GM21423 (cell line): Measurements from ENCODE around the gene PGA5.
"Not testable (repeated sequence)": the region's sequence is repeated elsewhere in the genome, so short reads cannot be mapped to it uniquely, and the experiment has no call there.

ENCODE experiments used
- ATAC-seq: cut with Tn5 transposase; IDR thresholded peaks from one replicate; pipeline ENCODE4 v1.9.1; 2021; ENCODE audit warnings: mild to moderate bottlenecking, moderate library complexity; ENCODE audit not compliant: unreplicated experiment

PGA5 gene

DNA sequence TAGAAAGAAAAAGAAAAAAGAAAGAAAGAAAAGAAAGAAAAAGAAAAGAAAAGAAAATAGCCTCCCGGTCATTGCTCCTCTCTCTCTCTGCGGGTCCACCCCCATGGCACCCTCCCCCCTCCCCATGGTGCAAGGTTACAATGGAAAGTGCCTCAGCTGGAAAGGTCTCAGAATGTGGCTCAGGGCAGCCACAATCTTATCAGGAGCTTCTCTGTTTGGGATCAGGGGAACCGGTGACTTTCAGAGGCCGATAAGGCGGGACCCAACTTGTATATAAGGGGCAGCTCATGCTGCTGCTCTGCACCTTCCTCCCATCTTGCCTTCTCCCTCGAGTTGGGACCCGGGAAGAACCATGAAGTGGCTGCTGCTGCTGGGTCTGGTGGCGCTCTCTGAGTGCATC, at the start of gene PGA5:
TSS of gene PGA5 (plus strand) at position 301 of the 400 bp plus-strand sequence. CDS start at position 353, 52 bp downstream.
- not testable (repeated sequence) for ATAC-seq

GRCh38 chr11:61193596-61193995, 47.4 kb upstream of the PGA5 start:
- no peak for ATAC-seq

- ATAC-seq: no peak
These were observed 46.8 kb upstream of the PGA5 start for GRCh38 chr11:61194169-61194671.

DNA sequence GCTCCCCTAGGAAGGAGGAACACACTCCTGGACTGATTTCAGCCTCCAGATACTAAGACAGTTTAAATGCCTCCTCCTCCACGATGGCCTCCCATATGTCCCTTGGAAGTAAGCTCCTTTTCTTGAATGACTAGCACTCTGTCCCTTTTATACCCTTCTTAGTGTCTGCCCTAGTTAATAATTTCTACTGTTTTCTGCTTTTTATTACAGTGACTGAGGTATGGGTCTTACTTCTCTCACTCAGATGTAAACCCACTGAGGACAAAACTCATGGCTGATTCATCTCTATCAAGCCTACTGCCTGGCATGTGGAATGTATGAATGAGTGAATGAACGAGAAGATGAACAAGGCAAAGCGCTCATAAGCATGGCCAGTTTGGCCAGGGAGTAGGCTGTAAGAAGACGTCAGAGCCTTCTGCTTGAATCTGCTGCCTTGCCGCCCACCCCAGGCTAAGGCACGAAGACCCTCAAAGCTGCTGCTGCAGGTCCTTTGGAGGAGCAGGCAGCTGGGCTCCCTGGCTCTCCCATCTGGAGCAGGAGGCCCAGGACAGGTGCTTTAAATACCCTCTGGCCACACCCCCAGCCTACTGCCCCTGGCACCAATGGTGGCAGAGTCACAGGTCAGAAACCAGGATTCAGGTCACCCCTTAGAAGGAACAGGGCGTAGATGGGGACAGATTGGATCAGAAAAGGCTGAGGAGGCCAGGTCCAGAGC, 45.8 kb upstream of the PGA5 start:
- ATAC-seq: no peak

DNA sequence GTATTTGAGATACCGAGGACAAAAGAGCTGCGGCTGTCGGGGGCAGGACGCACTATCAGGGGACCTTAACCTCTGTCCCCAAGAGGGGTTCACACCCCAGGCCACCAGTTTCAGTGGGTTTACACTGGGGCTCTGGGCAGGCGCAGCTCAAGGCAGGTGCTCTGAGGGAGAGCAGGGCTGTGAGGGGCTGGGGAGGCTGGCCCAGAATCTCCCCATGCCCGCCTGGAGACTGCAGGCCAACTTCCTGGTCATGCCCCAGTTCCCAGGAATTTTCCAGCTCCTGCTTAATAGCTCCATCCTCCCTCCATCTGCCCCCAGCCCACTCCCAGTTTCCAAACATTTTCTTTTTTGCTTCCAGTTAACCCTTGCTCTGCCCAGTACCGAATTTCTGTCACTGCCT, 45.3 kb upstream of the PGA5 start:
- no peak for ATAC-seq

DNA sequence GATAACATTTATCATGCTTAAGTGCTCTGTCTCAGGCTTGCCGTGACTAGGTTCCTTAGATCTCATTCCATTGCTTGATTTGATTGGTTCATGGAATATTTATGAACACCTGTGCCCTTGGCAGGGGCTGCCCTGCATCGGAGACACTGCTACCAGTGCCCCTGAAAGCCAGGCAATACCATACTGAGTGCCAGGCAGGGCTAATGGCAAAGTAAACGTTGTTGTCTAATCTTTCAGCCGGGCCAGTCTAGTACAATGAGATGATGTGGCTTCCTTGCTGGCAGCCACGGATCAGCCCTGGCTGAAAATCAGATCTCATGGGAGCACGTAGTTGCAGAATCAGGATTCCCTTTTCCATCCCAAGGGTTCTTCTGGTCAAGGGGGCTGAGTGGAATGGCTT, 42.6 kb upstream of the PGA5 start:
- ATAC-seq: no peak

GRCh38 chr11:61198948-61199523, 41.9 kb upstream of the PGA5 start:
- ATAC-seq: no peak

- ATAC-seq: no peak
These were observed 39.5 kb upstream of the PGA5 start for GRCh38 chr11:61201476-61201875.

- ATAC-seq: not testable (repeated sequence)
These were observed 37.8 kb upstream of the PGA5 start, which contains the start of gene PGA3 for GRCh38 chr11:61202950-61203746. Gene PGA3 (plus strand): TSS chr11:61203515. CDS start chr11:61203565, 50 bp downstream.

GRCh38 chr11:61203873-61204272, 37.1 kb upstream of the PGA5 start:
- not testable (repeated sequence) for ATAC-seq

- not testable (repeated sequence) for ATAC-seq
These were observed 36.4 kb upstream of the PGA5 start for GRCh38 chr11:61204502-61205059.

DNA sequence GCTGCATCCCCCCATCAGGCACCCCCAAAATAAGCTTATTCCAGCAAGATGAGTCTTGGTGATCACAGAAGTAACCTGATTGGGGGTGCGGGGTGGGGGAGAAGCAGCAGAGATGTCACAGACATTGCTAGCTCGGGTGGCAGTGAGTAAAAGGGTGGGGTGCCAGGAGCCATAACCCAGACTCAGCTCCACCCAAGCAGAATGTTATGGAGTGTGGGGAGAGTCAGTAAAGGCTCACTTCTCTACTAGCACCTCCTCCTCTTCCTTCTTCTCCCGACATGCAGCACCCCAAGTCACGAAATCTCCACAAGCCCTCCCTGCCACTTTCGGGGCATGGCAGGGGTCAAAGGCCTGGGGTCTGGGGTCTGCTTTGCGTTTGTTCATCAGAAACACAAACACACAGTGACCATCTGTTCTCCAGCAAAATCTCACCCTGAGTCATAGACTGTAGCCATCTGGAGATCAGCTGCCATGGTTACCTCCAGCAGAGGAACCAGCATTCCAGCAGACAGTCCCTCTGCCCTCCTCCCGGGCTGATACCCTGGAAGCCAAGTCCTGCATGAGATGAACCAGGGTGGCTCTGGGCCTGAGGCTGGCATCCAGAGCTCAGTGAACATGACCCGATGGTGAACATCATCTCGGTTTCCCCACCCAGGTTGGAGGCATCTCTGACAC, 33.2 kb upstream of the PGA5 start:
- not testable (repeated sequence) for ATAC-seq

- ATAC-seq: not testable (repeated sequence)
These were observed 30.3 kb upstream of the PGA5 start for GRCh38 chr11:61210629-61211028.

- not testable (repeated sequence) for ATAC-seq
These were observed 29.5 kb upstream of the PGA5 start for GRCh38 chr11:61211327-61211952.

DNA sequence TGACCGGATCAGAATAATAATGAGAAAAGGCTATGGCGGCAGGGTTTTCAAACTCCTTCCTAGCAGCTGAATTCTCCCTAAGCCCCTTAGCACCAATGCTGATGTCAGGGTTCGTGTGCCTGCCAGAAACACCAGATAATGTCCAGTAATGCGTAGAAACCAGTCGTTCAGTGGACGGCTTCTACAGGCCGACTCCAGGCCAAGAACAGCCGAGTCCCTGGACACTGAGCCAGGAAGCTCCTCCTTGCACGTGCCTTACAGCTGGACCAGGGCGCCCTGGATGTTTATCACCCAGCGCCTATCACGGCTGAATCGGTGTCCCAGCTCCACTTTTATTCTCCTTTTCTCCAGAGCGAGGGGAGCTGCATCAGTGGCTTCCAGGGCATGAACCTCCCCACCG, 28.8 kb upstream of the PGA5 start:
- not testable (repeated sequence) for ATAC-seq

GRCh38 chr11:61213711-61214324, 27.2 kb upstream of the PGA5 start:
- ATAC-seq: not testable (repeated sequence)

- ATAC-seq: not testable (repeated sequence)
These were observed 22.7 kb upstream of the PGA5 start for GRCh38 chr11:61218306-61218705.

- not testable (repeated sequence) for ATAC-seq
These were observed 22.0 kb upstream of the PGA5 start for GRCh38 chr11:61219016-61219415.

DNA sequence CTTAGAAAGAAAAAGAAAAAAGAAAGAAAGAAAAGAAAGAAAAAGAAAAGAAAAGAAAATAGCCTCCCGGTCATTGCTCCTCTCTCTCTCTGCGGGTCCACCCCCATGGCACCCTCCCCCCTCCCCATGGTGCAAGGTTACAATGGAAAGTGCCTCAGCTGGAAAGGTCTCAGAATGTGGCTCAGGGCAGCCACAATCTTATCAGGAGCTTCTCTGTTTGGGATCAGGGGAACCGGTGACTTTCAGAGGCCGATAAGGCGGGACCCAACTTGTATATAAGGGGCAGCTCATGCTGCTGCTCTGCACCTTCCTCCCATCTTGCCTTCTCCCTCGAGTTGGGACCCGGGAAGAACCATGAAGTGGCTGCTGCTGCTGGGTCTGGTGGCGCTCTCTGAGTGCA, 18.9 kb upstream of the PGA5 start, which contains the start of gene PGA4:
TSS of gene PGA4 (plus strand) at position 301 of the 400 bp plus-strand sequence. CDS start at position 355, 54 bp downstream.
- not testable (repeated sequence) for ATAC-seq
